ENCODE measurements around the gene HID1.
"Not testable (repeated sequence)": the region's sequence is repeated elsewhere in the genome, so short reads cannot be mapped to it uniquely, and the experiment has no call there.

Gene HID1

DNA sequence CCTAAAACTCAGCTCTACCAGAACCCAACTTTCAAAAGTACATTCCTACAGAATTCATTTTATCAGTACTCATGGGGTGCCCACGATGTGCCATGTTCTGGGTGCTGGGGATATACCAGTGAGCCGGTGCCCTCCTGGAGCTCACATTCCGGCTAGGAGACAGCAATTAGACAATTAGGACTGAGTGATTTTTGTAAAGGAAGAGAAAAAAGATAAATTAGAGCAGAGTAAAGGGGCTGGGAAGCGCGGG lies 39.5 kb upstream of the HID1 start:
- DNase-seq (ENCODE audit: low read depth) = no peak
- H3K4me3 ChIP-seq (ENCODE audit: low read length) = peak overlapping the region; percentile 89
- TF ChIP-seq, protein P1, sequence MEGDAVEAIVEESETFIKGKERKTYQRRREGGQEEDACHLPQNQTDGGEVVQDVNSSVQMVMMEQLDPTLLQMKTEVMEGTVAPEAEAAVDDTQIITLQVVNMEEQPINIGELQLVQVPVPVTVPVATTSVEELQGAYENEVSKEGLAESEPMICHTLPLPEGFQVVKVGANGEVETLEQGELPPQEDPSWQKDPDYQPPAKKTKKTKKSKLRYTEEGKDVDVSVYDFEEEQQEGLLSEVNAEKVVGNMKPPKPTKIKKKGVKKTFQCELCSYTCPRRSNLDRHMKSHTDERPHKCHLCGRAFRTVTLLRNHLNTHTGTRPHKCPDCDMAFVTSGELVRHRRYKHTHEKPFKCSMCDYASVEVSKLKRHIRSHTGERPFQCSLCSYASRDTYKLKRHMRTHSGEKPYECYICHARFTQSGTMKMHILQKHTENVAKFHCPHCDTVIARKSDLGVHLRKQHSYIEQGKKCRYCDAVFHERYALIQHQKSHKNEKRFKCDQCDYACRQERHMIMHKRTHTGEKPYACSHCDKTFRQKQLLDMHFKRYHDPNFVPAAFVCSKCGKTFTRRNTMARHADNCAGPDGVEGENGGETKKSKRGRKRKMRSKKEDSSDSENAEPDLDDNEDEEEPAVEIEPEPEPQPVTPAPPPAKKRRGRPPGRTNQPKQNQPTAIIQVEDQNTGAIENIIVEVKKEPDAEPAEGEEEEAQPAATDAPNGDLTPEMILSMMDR (conservative IDR thresholded peaks at IDR 0.05; ENCODE audit: low read length) = no peak

DNA sequence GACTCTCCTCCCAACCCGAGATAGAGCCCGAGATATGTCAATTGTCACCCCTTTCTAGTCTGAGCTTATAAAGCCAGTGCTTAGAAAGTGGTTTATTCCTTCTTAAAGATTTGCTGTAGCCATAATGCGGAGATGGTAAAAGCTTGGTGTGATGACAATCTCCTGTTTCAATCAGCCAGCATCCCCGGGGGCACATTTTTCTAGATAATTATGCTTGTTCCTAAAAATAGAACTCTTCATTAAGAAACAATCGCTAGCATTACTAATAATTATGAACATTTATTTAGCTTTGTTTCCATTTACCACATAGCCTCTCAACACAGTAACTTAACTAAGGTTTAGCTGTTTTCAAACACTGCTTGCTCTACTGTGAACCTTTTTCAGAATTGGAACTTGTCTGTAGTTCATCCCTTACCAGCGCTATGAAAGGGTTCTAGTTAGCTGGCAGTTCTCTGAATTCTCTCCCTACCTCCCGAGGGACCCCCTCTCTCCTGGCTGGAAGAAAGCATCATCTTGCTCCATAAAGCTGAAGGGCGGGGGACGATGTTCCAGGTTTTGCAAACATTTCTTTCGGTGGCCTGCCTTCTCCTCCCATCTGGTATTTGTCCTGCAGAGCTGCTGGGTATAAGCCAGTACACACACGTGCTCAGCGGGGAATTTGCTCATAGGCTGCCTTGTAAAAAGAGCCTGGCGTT lies 39.0 kb upstream of the HID1 start:
- H3K4me3 ChIP-seq (ENCODE audit: low read length) = peak overlapping the region; percentile 89
- DNase-seq (ENCODE audit: low read depth) = peak; percentile 78
- TF ChIP-seq, protein P1 (conservative IDR thresholded peaks at IDR 0.05; ENCODE audit: low read length) = no peak

DNA sequence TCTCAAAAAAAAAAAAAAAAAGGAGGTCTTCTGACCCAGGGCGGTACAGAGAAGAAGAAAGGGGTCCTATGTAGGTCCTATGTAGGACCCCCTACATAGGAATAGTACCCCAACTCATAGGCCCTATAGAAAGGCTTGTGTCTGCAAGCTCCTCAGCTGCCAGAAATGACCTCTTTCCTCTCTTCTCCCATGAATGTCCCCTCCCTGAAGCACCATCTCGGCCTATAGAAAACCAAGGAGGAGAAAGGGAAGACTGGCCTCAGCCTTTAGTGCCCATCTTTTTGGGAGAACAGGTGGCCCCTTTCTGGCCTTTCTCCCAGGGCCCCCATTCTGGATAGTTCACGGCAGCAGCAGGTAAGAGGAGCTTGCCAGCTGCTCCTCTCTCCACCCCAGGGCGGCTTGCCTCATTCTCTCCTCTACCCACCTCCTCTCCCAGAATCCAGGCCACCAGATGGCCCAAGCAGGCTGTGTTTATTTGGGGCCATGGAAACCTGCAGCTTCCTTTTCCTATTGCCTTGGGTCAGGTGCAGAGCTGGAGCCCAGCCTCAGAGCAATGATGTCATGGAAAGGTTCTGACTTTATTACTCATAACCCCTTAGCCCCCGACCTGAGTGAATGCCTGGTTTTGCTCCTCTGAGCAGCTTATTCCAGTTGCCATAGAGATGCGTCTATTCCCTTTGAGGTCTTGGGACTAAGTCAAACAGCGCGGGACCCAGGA lies 38.3 kb upstream of the HID1 start:
- no peak for DNase-seq (ENCODE audit: low read depth)

DNA sequence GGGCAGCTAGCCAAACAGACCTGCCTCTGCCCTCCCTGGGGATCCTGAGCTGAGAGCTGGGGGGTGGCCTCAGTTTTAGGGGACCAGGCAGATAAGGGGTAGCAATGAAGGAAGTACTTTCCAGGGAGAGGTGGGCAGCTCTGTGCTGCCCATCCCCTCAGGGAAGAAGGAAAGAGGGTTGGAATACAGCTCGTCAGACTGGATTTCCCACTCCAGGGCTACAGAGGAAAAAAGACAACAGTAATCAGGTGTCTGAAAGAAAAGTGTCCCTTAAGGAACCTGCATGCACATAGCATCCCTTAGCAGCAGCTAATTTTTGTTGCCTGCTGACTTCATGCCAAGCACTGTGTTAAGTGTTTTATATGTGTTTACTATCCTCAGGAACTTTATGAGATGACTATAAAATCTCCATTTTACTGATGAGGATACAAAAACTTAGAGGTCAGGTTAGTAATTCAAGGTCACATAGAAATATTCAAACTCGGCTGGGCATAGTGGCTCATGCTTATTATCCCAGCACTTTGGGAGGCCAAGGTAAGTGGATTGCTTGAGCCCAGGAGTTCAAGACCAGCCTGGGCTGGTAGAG lies 36.7 kb upstream of the HID1 start:
- H3K4me3 ChIP-seq (ENCODE audit: low read length) = no peak overlapping the region
- DNase-seq (ENCODE audit: low read depth) = no peak
- TF ChIP-seq, protein P1 (conservative IDR thresholded peaks at IDR 0.05; ENCODE audit: low read length) = no peak

More for the DNA sequence above, 38.3 kb upstream of the HID1 start:
- TF ChIP-seq, protein P1 (conservative IDR thresholded peaks at IDR 0.05; ENCODE audit: low read length) = no peak
- H3K4me3 ChIP-seq (ENCODE audit: low read length) = no peak overlapping the region

DNA sequence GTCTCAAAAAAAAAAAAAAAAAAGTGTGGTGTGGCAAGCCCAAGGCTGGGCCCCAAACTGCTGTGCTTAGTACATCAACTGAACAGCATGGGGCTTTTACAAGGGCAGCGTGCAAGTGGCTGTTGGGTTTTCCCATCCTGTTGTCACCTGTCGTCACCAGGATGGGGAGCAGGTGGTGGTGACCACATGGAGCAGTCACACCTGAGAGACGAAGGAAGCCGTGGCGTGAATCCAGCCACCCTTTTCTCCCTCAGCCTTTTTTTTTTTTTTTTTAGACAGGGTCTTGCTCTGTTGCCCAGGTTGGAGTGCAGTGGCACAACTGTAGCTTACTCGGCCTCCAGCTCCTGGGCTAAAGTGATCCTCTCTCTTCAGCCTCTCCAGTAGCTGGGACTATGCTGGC lies 35.8 kb upstream of the HID1 start:
- TF ChIP-seq, protein P1 (conservative IDR thresholded peaks at IDR 0.05; ENCODE audit: low read length) = no peak
- no peak for DNase-seq (ENCODE audit: low read depth)
- H3K4me3 ChIP-seq (ENCODE audit: low read length) = no peak overlapping the region

DNA sequence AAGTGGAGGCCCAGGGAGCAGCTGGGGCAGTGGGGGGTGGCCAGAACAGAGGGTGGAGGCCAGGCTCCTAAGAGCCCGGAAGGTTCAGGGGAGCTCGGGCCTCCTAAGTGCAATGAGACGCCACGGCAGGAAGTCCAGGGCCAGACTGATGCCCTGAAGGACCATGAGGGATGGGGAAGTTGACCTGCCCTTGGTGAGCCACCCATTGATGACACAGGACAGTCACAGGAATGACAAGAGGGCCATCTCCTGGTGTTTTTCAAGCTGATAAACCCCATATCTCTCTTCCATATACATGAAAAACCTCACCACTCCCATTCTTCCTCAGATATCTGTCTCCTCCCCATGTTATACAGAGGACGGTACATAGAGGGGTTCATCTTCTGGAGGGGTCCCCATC lies 34.1 kb upstream of the HID1 start:
- DNase-seq (ENCODE audit: low read depth) = no peak
- H3K4me3 ChIP-seq (ENCODE audit: low read length) = no peak overlapping the region
- TF ChIP-seq, protein P1 (conservative IDR thresholded peaks at IDR 0.05; ENCODE audit: low read length) = no peak

DNA sequence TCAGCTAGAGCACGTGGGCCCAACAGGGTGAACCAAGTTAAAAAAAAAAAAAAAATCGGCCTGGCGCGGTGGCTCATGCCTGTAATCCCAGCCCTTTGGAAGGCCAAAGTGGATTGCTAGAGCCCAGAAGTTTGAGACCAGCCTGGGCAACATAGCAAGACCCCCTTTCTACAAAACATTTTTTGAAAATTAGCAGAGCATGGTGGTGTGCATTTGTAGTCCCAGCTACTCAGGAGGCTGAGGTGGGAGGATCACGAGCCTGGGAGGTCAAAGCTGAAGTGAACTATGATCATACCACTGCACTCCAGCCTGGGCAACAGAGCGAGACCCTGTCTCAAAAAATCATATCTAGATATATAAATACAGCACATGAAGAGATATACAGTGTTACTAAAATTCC lies 33.5 kb upstream of the HID1 start:
- not testable (repeated sequence) for H3K4me3 ChIP-seq (ENCODE audit: low read length); DNase-seq (ENCODE audit: low read depth)

Measured in AG10803 (cell line).